Mammary epithelial cell (primary cell): ENCODE results near the gene BACE1-AS.

Experiments
- CTCF ChIP-seq, 2 donors: IDR thresholded peaks in 1 of 2; conservative IDR thresholded peaks in 1 of 2; 2 replicates each; pipeline ENCODE4 v1.5.1; 2011 to 2012; ENCODE audit warnings: inconsistent platforms in 2 of 2, low read length in 2 of 2, mild to moderate bottlenecking in 2 of 2, control low read depth in 1 of 2, low read depth in 1 of 2; ENCODE audit not compliant: insufficient read depth in 1 of 2; ENCODE audit errors: extremely low read depth in 1 of 2
- EZH2 ChIP-seq: IDR thresholded peaks from 2 replicates; pipeline ENCODE4 v1.6.1; 2012; ENCODE audit warnings: low read length, inconsistent platforms, borderline replicate concordance

GRCh38 chr11:117332843-117333242 lies 41.7 kb downstream of the BACE1-AS start:
- TF ChIP-seq EZH2 (no peak), CTCF (conservative IDR thresholded peaks at IDR 0.05 in 1 of 2, IDR thresholded peaks at IDR 0.05 in 1 of 2; ENCODE audit: extremely low read depth in 1 of 2, insufficient read depth in 1 of 2, low read depth in 1 of 2, low read length in 2 of 2) (no peak)
